DOHH2 (cell line): ENCODE results near the gene ABCC6.
"Not testable (repeated sequence)": the region's sequence is repeated elsewhere in the genome, so short reads cannot be mapped to it uniquely, and the experiment has no call there.

Experiments
- H3F3A ChIP-seq: fragments of 200-600 bp; sonication (generic), shearing (Covaris generic); 2 replicates; pipeline ENCODE4 v1.6.0; 2016; ENCODE audit warnings: antibody characterized with exemption, mild to moderate bottlenecking; ENCODE audit not compliant: control insufficient read depth, insufficient read depth
- H3K27ac ChIP-seq: fragments of 200-600 bp; sonication (generic); 2 replicates; pipeline ENCODE4 v1.5.1; 2014; ENCODE audit warnings: low read depth, mild to moderate bottlenecking, low read length, moderate library complexity
- H3K27me3 ChIP-seq: fragments of 200-600 bp; sonication (generic); 2 replicates; pipeline ENCODE4 v1.6.1; 2014; ENCODE audit warnings: mild to moderate bottlenecking, low read length, mixed read lengths; ENCODE audit not compliant: control insufficient read depth
- H3K36me3 ChIP-seq: fragments of 200-600 bp; sonication (generic); 2 replicates; pipeline ENCODE4 v1.6.1; 2014; ENCODE audit warnings: mild to moderate bottlenecking, low read length, moderate library complexity, mixed read lengths; ENCODE audit not compliant: control insufficient read depth
- H3K4me1 ChIP-seq: fragments of 200-600 bp; sonication (generic); 2 replicates; pipeline ENCODE4 v1.6.1; 2014; ENCODE audit warnings: mild to moderate bottlenecking, low read length, mixed read lengths; ENCODE audit not compliant: control insufficient read depth
- H3K4me2 ChIP-seq: fragments of 200-600 bp; sonication (generic); 2 replicates; pipeline ENCODE4 v1.6.0; 2014; ENCODE audit warnings: mild to moderate bottlenecking, low read length, moderate library complexity
- H3K4me3 ChIP-seq: fragments of 200-600 bp; sonication (generic); 2 replicates; pipeline ENCODE4 v1.5.1; 2014; ENCODE audit warnings: mild to moderate bottlenecking, low read length, mixed read lengths
- H3K79me2 ChIP-seq: fragments of 200-600 bp; sonication (generic); 2 replicates; pipeline ENCODE4 v1.6.1; 2014; ENCODE audit warnings: mild to moderate bottlenecking, low read length, mixed read lengths; ENCODE audit not compliant: control insufficient read depth
- H3K9me2 ChIP-seq: fragments of 200-600 bp; sonication (generic); replicated peaks from 2 replicates; pipeline ENCODE4 v1.6.1; 2014; ENCODE audit warnings: mild to moderate bottlenecking, low read length, mixed read lengths; ENCODE audit not compliant: control insufficient read depth
- H3K9me3 ChIP-seq: fragments of 200-600 bp; sonication (generic); 2 replicates; pipeline ENCODE4 v1.6.1; 2014; ENCODE audit warnings: antibody characterized with exemption, low read length, mixed read lengths; ENCODE audit not compliant: control insufficient read depth, insufficient read depth
- H4K20me1 ChIP-seq: fragments of 200-600 bp; sonication (generic); 2 replicates; pipeline ENCODE4 v1.6.0; 2014; ENCODE audit warnings: low read depth, mild to moderate bottlenecking, antibody characterized with exemption, low read length, moderate library complexity; ENCODE audit not compliant: control insufficient read depth, insufficient read depth

The ABCC6 gene

GRCh38 chr16:16222850-16223661, at the start of gene ABCC6:
TSS of gene ABCC6 (minus strand) at chr16:16223494. CDS start at chr16:16223434, 60 bp downstream.
- not testable (repeated sequence) for H3K9me3 ChIP-seq, H3K79me2 ChIP-seq, H3K27me3 ChIP-seq, H4K20me1 ChIP-seq, H3K4me2 ChIP-seq, H3K36me3 ChIP-seq, H3K9me2 ChIP-seq, H3K4me1 ChIP-seq, H3K4me3 ChIP-seq, H3F3A ChIP-seq, H3K27ac ChIP-seq

DNA sequence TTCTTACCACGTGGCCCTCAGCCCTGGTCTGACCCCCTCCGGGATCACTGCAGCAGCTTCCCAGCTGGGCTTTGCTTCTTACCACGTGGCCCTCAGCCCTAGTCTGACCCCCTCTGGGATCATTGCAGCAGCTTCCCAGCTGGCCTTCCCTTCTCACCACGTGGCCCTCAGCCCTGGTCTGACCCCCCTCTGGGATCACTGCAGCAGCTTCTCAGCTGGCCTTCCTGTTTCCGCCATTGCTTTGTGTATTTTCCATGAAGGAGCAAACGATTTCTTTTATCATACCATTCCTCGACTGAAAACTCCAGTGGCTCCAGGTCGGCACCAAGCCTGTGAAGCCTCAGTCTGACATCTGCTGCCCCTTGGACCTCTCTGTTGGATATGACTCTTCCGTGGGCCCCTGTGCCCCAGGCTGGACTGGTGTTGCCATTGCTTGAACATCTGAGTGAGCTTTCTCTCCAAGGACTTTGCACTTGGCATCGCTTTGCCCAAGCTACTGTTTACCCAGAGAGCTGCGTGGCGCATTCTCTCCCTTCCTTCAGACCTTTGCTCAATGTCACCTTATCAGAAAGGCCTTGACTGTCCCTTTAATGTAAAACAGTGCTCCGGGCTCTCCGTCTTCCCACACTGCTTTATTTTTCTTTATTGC, 49.4 kb upstream of the ABCC6 start:
- H3K4me3 ChIP-seq, H3K9me2 ChIP-seq, H3K4me1 ChIP-seq: not testable (repeated sequence)

DNA sequence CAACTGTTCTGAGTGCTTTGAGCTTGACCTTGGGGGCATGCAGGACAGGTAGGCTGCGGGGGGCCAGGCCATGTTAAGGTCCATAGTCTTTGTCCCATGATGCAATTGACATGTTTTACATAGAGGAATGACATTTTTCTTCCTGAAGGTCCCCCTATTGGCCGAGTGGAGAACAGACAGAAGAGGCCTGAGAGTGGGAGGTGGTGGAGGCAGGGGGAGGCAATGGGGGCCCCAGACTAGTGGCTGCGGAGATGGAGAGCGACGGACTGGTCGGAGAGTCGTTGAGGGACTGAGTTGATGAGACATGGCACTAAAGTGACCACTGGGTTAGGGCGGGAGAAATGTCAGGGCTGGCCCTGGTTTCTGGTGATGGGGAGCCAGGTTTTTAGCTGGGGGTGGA, 48.4 kb upstream of the ABCC6 start:
- H3K27ac ChIP-seq, H3K79me2 ChIP-seq, H3K4me3 ChIP-seq, H4K20me1 ChIP-seq, H3K36me3 ChIP-seq, H3K9me2 ChIP-seq, H3K4me1 ChIP-seq, H3K27me3 ChIP-seq, H3F3A ChIP-seq, H3K9me3 ChIP-seq, H3K4me2 ChIP-seq: not testable (repeated sequence)

More for the DNA sequence above, 49.4 kb upstream of the ABCC6 start:
- not testable (repeated sequence) for H3K79me2 ChIP-seq, H3K27me3 ChIP-seq, H4K20me1 ChIP-seq, H3K9me3 ChIP-seq, H3F3A ChIP-seq, H3K27ac ChIP-seq, H3K4me2 ChIP-seq, H3K36me3 ChIP-seq

- H3K27ac ChIP-seq, H3K9me3 ChIP-seq, H3K79me2 ChIP-seq, H3K4me3 ChIP-seq, H3K9me2 ChIP-seq, H3K4me1 ChIP-seq, H3K36me3 ChIP-seq, H3F3A ChIP-seq, H4K20me1 ChIP-seq, H3K27me3 ChIP-seq, H3K4me2 ChIP-seq: not testable (repeated sequence)
These were observed 45.0 kb upstream of the ABCC6 start for GRCh38 chr16:16268185-16268808.

DNA sequence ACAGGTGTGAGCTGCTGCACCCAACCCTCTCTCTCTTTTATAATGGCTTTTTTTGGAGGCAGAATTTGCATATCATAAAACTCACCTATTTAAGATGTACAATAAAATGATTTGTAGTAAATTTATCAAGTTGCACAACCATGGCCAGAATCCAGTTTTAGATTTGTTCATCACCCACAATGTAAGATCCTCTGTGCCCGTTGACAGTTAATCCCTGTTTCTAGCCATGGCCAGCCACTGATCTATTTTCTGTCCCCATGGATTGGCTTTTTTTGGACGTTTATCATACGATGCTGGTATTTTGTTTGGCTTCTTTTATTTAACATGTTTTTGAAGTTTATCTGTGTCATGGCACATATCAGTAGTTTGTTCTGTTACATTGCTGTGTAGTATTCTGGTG, 44.4 kb upstream of the ABCC6 start:
- H3K9me2 ChIP-seq, H3K4me3 ChIP-seq, H3K79me2 ChIP-seq, H3K36me3 ChIP-seq, H3K9me3 ChIP-seq, H3K4me1 ChIP-seq, H3K27ac ChIP-seq, H3K4me2 ChIP-seq, H3K27me3 ChIP-seq, H3F3A ChIP-seq, H4K20me1 ChIP-seq: not testable (repeated sequence)

- H3K27ac ChIP-seq, H3K4me1 ChIP-seq, H3K4me3 ChIP-seq, H3K9me2 ChIP-seq, H3F3A ChIP-seq, H3K4me2 ChIP-seq, H4K20me1 ChIP-seq, H3K79me2 ChIP-seq, H3K9me3 ChIP-seq, H3K36me3 ChIP-seq, H3K27me3 ChIP-seq: not testable (repeated sequence)
These were observed 41.8 kb upstream of the ABCC6 start for GRCh38 chr16:16265044-16265443.

DNA sequence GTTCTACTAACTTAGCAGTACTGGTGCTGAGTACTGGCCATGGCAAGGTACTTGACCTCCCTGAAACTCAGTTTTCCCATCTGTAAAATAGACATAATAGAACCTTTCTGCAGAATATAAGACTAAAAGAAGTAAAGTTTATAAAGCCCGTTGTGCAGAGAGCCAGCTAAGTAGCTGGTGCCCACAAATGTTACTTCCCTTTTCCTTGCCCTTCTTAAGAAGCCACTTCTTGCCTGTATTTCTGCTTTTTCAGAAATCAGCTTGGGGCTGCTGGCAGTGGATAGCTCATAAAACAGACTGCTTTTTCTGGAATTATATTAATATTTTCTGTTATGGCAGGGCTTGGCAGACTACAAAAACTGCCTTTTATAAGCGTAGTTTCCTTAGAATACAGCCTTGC, 40.7 kb upstream of the ABCC6 start:
- not testable (repeated sequence) for H3K27me3 ChIP-seq, H3K9me3 ChIP-seq, H3K79me2 ChIP-seq, H3K4me2 ChIP-seq, H3K4me3 ChIP-seq, H4K20me1 ChIP-seq, H3K4me1 ChIP-seq, H3K36me3 ChIP-seq, H3K27ac ChIP-seq, H3F3A ChIP-seq, H3K9me2 ChIP-seq

GRCh38 chr16:16262954-16263555, 39.8 kb upstream of the ABCC6 start:
- not testable (repeated sequence) for H3K4me3 ChIP-seq, H3K9me3 ChIP-seq, H3K79me2 ChIP-seq, H3K27ac ChIP-seq, H3K4me2 ChIP-seq, H3F3A ChIP-seq, H3K4me1 ChIP-seq, H4K20me1 ChIP-seq, H3K36me3 ChIP-seq, H3K27me3 ChIP-seq, H3K9me2 ChIP-seq
